Aorta (tissue), 5 donors: ENCODE results near the gene NEK9. TPM values are rescaled to one million over a fixed set of nuclear protein-coding genes. Genes with fewer than 3 reads are reported as not detected.
"Not testable (repeated sequence)": the region's sequence is repeated elsewhere in the genome, so short reads cannot be mapped to it uniquely, and the experiment has no call there.

ENCODE experiments used
- ATAC-seq: fragments of 200-7000 bp; cut with Tn5 transposase; one replicate; pipeline ENCODE4 v1.9.1; 2022; ENCODE audit warnings: moderate library complexity; ENCODE audit not compliant: low FRiP score
- DNase-seq, 2 donors: peaks; one replicate each; pipeline ENCODE4 v3.0.0-alpha.2; 2020
- H3K27ac ChIP-seq, 2 donors: one replicate each; pipeline ENCODE4 v1.5.1; 2013; ENCODE audit warnings: low read length in 2 of 2, mild to moderate bottlenecking in 2 of 2, moderate library complexity in 2 of 2, control low read depth in 1 of 2, inconsistent platforms in 1 of 2, low read depth in 1 of 2
- H3K27me3 ChIP-seq, 2 donors: one replicate each; pipeline ENCODE4 v1.6.1; 2013; ENCODE audit warnings: control low read depth in 1 of 2, low read length in 1 of 2, mild to moderate bottlenecking in 1 of 2, moderate library complexity in 1 of 2; ENCODE audit not compliant: insufficient read depth in 2 of 2, control insufficient read depth in 1 of 2
- H3K36me3 ChIP-seq, 2 donors: one replicate each; pipeline ENCODE4 v1.6.1; 2013; ENCODE audit warnings: control low read depth in 1 of 2, low read length in 1 of 2, mild to moderate bottlenecking in 1 of 2; ENCODE audit not compliant: insufficient read depth in 2 of 2, control insufficient read depth in 1 of 2
- H3K4me1 ChIP-seq, 2 donors: one replicate each; pipeline ENCODE4 v1.6.1; 2013; ENCODE audit warnings: low read length in 2 of 2, control low read depth in 1 of 2, mild to moderate bottlenecking in 1 of 2, moderate library complexity in 1 of 2; ENCODE audit not compliant: insufficient read depth in 2 of 2, control insufficient read depth in 1 of 2
- H3K4me3 ChIP-seq, 2 donors: one replicate each; pipeline ENCODE4 v1.5.1; 2013; ENCODE audit warnings: low read length in 2 of 2, control low read depth in 1 of 2, mild to moderate bottlenecking in 1 of 2
- H3K9me3 ChIP-seq: one replicate; pipeline ENCODE4 v1.6.1; 2013; ENCODE audit warnings: mild to moderate bottlenecking, low read length; ENCODE audit not compliant: control insufficient read depth
- WGBS, 2 donors: extraction: QIAGEN DNeasy Blood & Tissue Kit; methylation state at CpG; one replicate each; pipeline ENCODE4 v1.1.7; 2013; 5-methylcytosine and 5-hydroxymethylcytosine counted together
- intact Hi-C, 2 donors: fragments of 100-400 bp; cut with DNase I; formaldehyde crosslinking; loops; one replicate each; pipeline versions ENCODE4 v1.14.2 to v1.15.0; 2022
- polyA plus RNA-seq, 2 donors: library from polyadenylated mRNA; stranded (reverse); fragments of 200-250 nt; gene quantifications; one replicate each; pipeline ENCODE4 v1.2.3, GENCODE V29; 2013
- total RNA-seq, 2 donors: library from RNA; stranded (reverse); fragmentation: NEBNext Ultra II Directional; extraction: Animal tissue kit (Norgen Biotek cat#: 25700); gene quantifications; one replicate each; pipeline ENCODE4 v1.2.1, GENCODE V29; 2021
- donor health status: healthy with polysubstance abuse.
- donor health status: Bipolar disorder and iron deficiency.
- donor health status: DM: no; HTN: no; CAD: no.
- donor health status: DM: no; HTN: no; CAD: no.
- donor health status: DM: yes; HTN: yes; CAD: no.

Gene NEK9
- total and polyA plus RNA-seq, 4 donors: 19.5 to 104 (median 61.8) TPM

DNA sequence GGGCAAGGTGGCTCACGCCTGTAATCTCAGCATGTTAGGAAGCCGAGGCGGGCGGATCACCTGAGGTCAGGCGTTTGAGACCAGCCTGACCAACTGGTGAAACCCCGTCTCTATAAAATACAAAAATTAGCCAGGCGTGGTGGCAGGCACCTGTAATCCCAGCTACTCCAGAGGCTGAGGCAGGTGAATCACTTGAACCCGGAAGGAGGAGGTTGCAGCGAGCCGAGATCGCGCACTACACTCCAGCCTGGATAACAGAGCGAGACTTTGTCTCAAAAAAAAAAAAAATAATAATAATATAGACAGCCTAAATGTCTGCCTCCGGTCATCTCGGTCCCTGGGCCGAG is 599 bp upstream of the NEK9 start:
- ATAC-seq, H3K4me1 ChIP-seq, DNase-seq, H3K9me3 ChIP-seq, H3K36me3 ChIP-seq, H3K27me3 ChIP-seq: not testable (repeated sequence)
- WGBS, 2 donors: 30 to 37% methylated on average over 16 of the region's 16 CpGs
- intact Hi-C loops: loop anchor here in 1 of 2 donors (10.0 kb wide), 1 partner anchor 337 kb away; no protein-coding TSS in a partner anchor
- peak overlapping the region; percentile 82 to 89 for H3K4me3 ChIP-seq
- H3K27ac ChIP-seq: peak overlapping the region; percentile 14 to 89

DNA sequence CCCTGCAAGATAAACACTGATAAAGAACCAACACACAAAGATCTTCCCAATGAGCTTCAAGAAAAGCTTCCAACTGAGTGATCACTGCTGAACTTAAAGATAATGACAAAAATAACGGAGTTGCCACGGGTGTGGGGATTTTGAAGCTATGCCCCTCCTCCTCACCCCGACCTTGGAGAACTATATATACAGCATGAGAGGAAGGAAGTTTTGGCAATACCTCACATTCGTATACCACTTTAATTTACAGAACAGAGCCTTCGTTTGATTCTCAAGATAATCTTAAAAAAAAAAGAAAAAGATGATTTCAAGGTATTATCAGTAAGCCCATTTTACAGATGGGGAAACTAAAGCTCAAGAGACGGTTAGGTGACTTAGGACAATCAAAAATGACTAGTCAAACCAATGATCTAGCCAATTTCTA is 715 bp downstream of the NEK9 start:
- Histone ChIP-seq H3K4me1 (peaks cover 2 to 4% of the 10 kb centered on the region in 2 donors), H3K4me3 (peak overlapping the region; percentile 65 to 89), H3K27ac (peak overlapping the region; percentile 43 to 77), H3K27me3 (no peaks in the 10 kb centered on the region), H3K9me3 (no peaks in the 10 kb centered on the region), H3K36me3 (no peaks in the 10 kb centered on the region)
- intact Hi-C loops: loop anchor here in 1 of 2 donors (10.0 kb wide), 1 partner anchor 339 kb away; no protein-coding TSS in a partner anchor
- ATAC-seq: no peak
- no peak for DNase-seq
- WGBS, 2 donors: 1 to 3% methylated on average over 6 of the region's 6 CpGs

DNA sequence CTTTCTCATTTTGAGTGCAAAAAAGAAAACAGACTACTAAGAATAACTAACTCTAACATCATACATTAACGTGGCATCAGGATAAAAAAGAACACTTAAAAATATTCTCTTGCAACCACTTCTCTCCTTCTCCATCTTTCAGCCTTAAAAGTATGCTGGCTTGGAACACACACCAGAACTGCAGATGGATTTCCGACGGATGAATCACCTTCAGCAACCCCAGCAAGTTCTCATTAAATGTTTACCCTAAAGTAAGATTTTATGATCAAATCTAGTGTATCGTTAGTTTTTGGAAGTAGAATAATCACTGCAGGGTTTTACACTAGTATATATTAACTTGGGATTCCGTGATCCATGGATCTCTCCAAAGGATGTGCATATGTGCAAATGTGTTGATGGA is 1.2 kb downstream of the NEK9 start:
- 16 to 26% methylated on average over 5 of the region's 5 CpGs for WGBS, 2 donors
- Histone ChIP-seq H3K36me3 (no peaks in the 10 kb centered on the region), H3K4me1 (peaks cover 2 to 4% of the 10 kb centered on the region in 2 donors), H3K27ac (peak overlapping the region in 1 of 2 donors; percentile 43), H3K27me3 (no peaks in the 10 kb centered on the region), H3K9me3 (no peaks in the 10 kb centered on the region), H3K4me3 (peak overlapping the region; percentile 65 to 89)
- intact Hi-C loops: loop anchor here in 1 of 2 donors (10.0 kb wide), 1 partner anchor 339 kb away; no protein-coding TSS in a partner anchor
- ATAC-seq (no peak), DNase-seq (no peak)

- intact Hi-C loops: loop anchor here in 1 of 2 donors (10.0 kb wide), 1 partner anchor 341 kb away; no protein-coding TSS in a partner anchor
- ATAC-seq (no peak), DNase-seq (no peak)
- H3K27ac ChIP-seq: no peak overlapping the region
- no peaks in the 10 kb centered on the region for H3K36me3 ChIP-seq
- no peaks in the 10 kb centered on the region for H3K27me3 ChIP-seq
- no peaks in the 10 kb centered on the region for H3K9me3 ChIP-seq
- no peak overlapping the region for H3K4me3 ChIP-seq
- peaks cover 2 to 4% of the 10 kb centered on the region in 2 donors for H3K4me1 ChIP-seq
- WGBS, 2 donors: 40 to 47% methylated on average over 7 of the region's 7 CpGs
Measured at GRCh38 chr14:75123991-75124390, 2.9 kb downstream of the NEK9 start.

DNA sequence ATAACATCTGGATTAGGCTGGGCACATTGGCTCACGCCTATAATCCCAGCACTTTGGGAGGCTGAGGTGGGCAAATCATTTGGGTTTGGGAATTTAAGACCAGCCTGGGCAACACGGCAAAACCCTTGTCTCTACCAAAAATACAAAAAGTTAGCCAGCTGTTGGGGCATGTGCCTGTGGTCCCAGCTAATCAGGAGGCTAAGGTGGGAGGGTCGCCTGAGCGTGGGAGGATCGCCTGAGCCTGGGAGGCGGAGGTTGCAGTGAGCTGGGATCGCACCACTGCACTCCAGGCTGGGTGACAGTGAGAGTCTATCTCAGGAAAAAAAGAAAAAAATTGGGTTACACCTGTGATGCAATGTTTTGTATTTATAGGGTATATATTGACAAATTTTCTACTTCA is 5.3 kb downstream of the NEK9 start:
- WGBS, 2 donors: 91 to 95% methylated on average over 7 of the region's 7 CpGs
- intact Hi-C loops: loop anchor here in 1 of 2 donors (10.0 kb wide), 1 partner anchor 343 kb away; no protein-coding TSS in a partner anchor
- no peak for DNase-seq
- no peak for ATAC-seq
- Histone ChIP-seq H3K4me3 (no peak overlapping the region), H3K36me3 (peaks cover 0 to 7% of the 10 kb centered on the region in 2 donors), H3K4me1 (peaks cover 2 to 4% of the 10 kb centered on the region in 2 donors), H3K27ac (no peak overlapping the region), H3K9me3 (no peaks in the 10 kb centered on the region), H3K27me3 (no peaks in the 10 kb centered on the region)

DNA sequence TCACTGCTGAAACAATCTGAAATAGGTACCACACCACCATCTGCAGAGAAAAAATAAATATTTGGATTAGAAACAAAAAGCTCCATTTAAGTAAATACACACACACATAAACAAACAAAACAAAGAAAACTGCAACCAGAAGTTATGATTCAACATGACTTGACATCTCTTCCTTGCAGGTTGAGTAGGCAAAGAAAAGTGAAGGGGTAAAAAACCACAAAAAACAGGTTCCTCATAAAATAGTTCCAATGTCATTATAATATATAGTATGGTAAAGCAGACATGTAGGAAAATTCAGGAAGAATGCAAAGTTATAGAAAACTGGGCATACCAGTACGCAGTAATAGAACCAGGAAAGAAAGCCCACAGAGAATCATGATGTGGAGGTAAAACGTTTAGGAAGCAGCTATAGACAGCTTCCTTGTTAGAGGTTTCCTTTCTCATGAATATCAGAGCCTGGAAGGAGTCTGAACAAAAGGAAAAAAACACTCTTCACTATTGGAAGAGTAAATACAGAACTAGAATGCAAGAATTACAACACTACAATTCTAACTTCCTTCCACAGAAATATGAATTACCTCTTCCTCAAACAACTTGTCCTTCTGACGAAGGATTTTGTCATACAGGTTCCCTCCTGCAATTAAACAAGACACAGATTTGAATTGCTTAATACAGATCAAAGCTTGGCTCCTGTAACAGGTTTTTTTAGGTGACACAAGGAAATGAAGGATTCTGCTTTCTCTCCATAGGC is 6.1 kb downstream of the NEK9 start:
- no peaks in the 10 kb centered on the region for H3K27me3 ChIP-seq
- no peak for DNase-seq
- H3K4me3 ChIP-seq: no peak overlapping the region
- ATAC-seq: no peak
- 77 to 85% methylated on average over 3 of the region's 3 CpGs for WGBS, 2 donors
- H3K4me1 ChIP-seq: peaks cover 2 to 4% of the 10 kb centered on the region in 2 donors
- intact Hi-C loops: loop anchor here in 1 of 2 donors (10.0 kb wide), 1 partner anchor 344 kb away; no protein-coding TSS in a partner anchor
- H3K27ac ChIP-seq: no peak overlapping the region
- no peaks in the 10 kb centered on the region for H3K9me3 ChIP-seq
- peaks cover 0 to 7% of the 10 kb centered on the region in 2 donors for H3K36me3 ChIP-seq

GRCh38 chr14:75119056-75119455 is 7.8 kb downstream of the NEK9 start:
- intact Hi-C loops: no loop called here
- DNase-seq (no peak), ATAC-seq (no peak)
- 90 to 97% methylated on average over 2 of the region's 2 CpGs for WGBS, 2 donors
- Histone ChIP-seq H3K4me3 (no peak overlapping the region), H3K27ac (no peak overlapping the region), H3K9me3 (no peaks in the 10 kb centered on the region), H3K27me3 (no peaks in the 10 kb centered on the region), H3K4me1 (no peaks in the 10 kb centered on the region), H3K36me3 (peaks cover 2 to 10% of the 10 kb centered on the region in 2 donors)

DNA sequence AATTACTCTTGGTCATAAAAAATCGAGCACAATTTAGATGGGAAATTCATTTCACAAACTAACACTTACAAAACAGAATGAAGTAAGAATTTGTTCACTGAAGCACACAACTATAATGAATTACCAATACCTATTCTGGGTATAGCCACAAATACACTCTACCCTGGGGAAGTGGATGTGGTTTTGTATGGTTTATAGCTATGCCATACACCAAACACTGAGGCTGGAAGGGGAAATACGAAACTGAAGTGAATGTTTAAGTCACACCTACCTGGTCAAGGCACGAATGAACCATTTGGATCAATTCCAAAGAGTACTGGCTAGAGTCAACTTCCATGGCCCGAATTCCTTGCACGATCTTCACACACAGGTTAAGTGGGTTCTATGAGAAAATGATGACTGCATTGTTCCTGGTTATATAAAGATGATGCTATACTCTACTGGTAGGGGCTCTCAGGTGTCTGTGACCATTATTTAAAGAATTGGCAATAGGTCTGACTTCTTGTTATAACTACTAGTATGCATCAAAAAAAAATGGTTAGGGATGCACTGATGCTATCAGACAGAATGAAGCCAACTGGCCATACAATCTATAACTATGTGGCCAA is 12.8 kb downstream of the NEK9 start:
- H3K27ac ChIP-seq: no peak overlapping the region
- peaks cover 12 to 23% of the 10 kb centered on the region in 2 donors for H3K36me3 ChIP-seq
- intact Hi-C loops: no loop called here
- H3K4me3 ChIP-seq: no peak overlapping the region
- 76 to 77% methylated on average over 5 of the region's 5 CpGs for WGBS, 2 donors
- DNase-seq (no peak), ATAC-seq (no peak)
- H3K4me1 ChIP-seq: no peaks in the 10 kb centered on the region
- no peaks in the 10 kb centered on the region for H3K9me3 ChIP-seq
- no peaks in the 10 kb centered on the region for H3K27me3 ChIP-seq
